B cell (primary cell): Measurements from ENCODE around the gene POLD4. TPM values are rescaled to one million over a fixed set of nuclear protein-coding genes. Genes with fewer than 3 reads are reported as not detected.

ENCODE experiments used
- ATAC-seq: fragments of 200-7000 bp; cut with Tn5 transposase; one replicate; pipeline ENCODE4 v1.10.0; 2021; ENCODE audit warnings: low read depth, mild to moderate bottlenecking, moderate number of reproducible peaks, moderate library complexity
- CTCF ChIA-PET: fragments of 350-600 bp; sonication (Branson Sonifier 250); formaldehyde crosslinking; loops from one replicate; lab custom pipeline; 2021; ENCODE audit warnings: antibody characterized with exemption, inconsistent platforms; lab: Charles Lee
- POLR2A ChIA-PET: fragments of 350-600 bp; sonication (Branson Sonifier 250); formaldehyde crosslinking; loops from one replicate; lab custom pipeline; 2021; ENCODE audit warnings: antibody characterized with exemption; lab: Charles Lee
- DNase-seq: peaks from one replicate; pipeline ENCODE4 v3.0.0; 2013
- H2AFZ ChIP-seq: 2 replicates; pipeline ENCODE4 v1.6.1; 2012; ENCODE audit warnings: mild to moderate bottlenecking, low read depth, low read length; ENCODE audit not compliant: insufficient read depth, poor library complexity, severe bottlenecking
- H3K27ac ChIP-seq, 2 donors: 1 replicate in 1 of 2; 2 replicates in 1 of 2; pipeline ENCODE4 v1.5.1; 2012 to 2013; ENCODE audit warnings: low read length in 2 of 2, mild to moderate bottlenecking in 2 of 2, moderate library complexity in 1 of 2
- H3K27me3 ChIP-seq, 4 experiments: fragments of 200-600 bp in 1 of 4; sonication (generic) in 1 of 4; replicated peaks in 1 of 4; 1 replicate in 2 of 4; 2 replicates in 2 of 4; pipeline versions ENCODE4 v1.6.1 to v1.7.0; 2013 to 2016; ENCODE audit warnings: low read length in 3 of 4, mild to moderate bottlenecking in 2 of 4, mixed read lengths in 1 of 4, moderate library complexity in 1 of 4; ENCODE audit not compliant: insufficient read depth in 4 of 4, control insufficient read depth in 3 of 4; ENCODE audit errors: control extremely low read depth in 1 of 4
- H3K36me3 ChIP-seq, 2 experiments: replicated peaks in 1 of 2; 1 replicate in 1 of 2; 2 replicates in 1 of 2; pipeline versions ENCODE4 v1.6.1 to v1.7.1; 2013; ENCODE audit warnings: low read length in 1 of 2; ENCODE audit not compliant: insufficient read depth in 2 of 2, control insufficient read depth in 1 of 2; ENCODE audit errors: control extremely low read depth in 1 of 2, extremely low read depth in 1 of 2
- H3K4me1 ChIP-seq, 2 donors: fragments of 200-600 bp in 1 of 2; sonication (generic) in 1 of 2; 1 replicate in 1 of 2; 2 replicates in 1 of 2; pipeline versions ENCODE4 v1.5.1 to v1.6.1; 2013 to 2017; ENCODE audit warnings: low read length in 2 of 2; ENCODE audit not compliant: control insufficient read depth in 2 of 2, insufficient read depth in 2 of 2
- H3K4me2 ChIP-seq: replicated peaks from 2 replicates; pipeline ENCODE3; 2012; ENCODE audit warnings: mild to moderate bottlenecking, low read depth, low read length; ENCODE audit not compliant: poor library complexity, severe bottlenecking
- H3K4me3 ChIP-seq, 5 experiments: fragments of 200-600 bp in 1 of 5; sonication (generic) in 1 of 5; 1 replicate in 3 of 5; 2 replicates in 2 of 5; pipeline versions ENCODE4 v1.5.1 to v1.7.0; 2011 to 2016; ENCODE audit warnings: low read length in 4 of 5, mild to moderate bottlenecking in 4 of 5, low read depth in 2 of 5, control low read depth in 1 of 5, moderate library complexity in 1 of 5; ENCODE audit not compliant: insufficient read depth in 1 of 5; ENCODE audit errors: control extremely low read depth in 1 of 5, extremely low read depth in 1 of 5
- H3K79me2 ChIP-seq: fragments of 200-600 bp; sonication (generic); one replicate; pipeline ENCODE4 v1.6.0; 2016; ENCODE audit warnings: low read length; ENCODE audit not compliant: control insufficient read depth, insufficient read depth
- H3K9ac ChIP-seq: fragments of 200-600 bp; sonication (generic); 2 replicates; pipeline ENCODE4 v1.6.1; 2017; ENCODE audit warnings: mild to moderate bottlenecking, low read length, moderate library complexity
- H3K9me3 ChIP-seq, 3 donors: one replicate each; pipeline versions ENCODE4 v1.6.1 to v1.7.1; 2013; ENCODE audit warnings: low read length in 2 of 3; ENCODE audit not compliant: control insufficient read depth in 2 of 3, insufficient read depth in 1 of 3; ENCODE audit errors: control extremely low read depth in 1 of 3
- H4K20me1 ChIP-seq: 2 replicates; pipeline ENCODE4 v1.6.0; 2012; ENCODE audit warnings: mild to moderate bottlenecking, low read length; ENCODE audit not compliant: insufficient read depth, control insufficient read depth, poor library complexity, severe bottlenecking
- H3K27ac Mint-ChIP-seq: one replicate; pipeline ENCODE4 v1.8.0; 2021; ENCODE audit warnings: mixed read lengths
- H3K27me3 Mint-ChIP-seq: one replicate; pipeline ENCODE4 v1.8.0; 2021; ENCODE audit warnings: mixed read lengths
- H3K4me1 Mint-ChIP-seq: one replicate; pipeline ENCODE4 v1.8.0; 2021; ENCODE audit warnings: mixed read lengths
- H3K4me3 Mint-ChIP-seq: one replicate; pipeline ENCODE4 v1.8.0; 2021; ENCODE audit warnings: mixed read lengths
- H3K9me3 Mint-ChIP-seq: one replicate; pipeline ENCODE4 v1.8.0; 2022; ENCODE audit warnings: mixed read lengths; ENCODE audit not compliant: insufficient read depth
- EZH2 ChIP-seq: IDR thresholded peaks from 2 replicates; pipeline ENCODE4 v1.6.1; 2012; ENCODE audit warnings: borderline replicate concordance, low read depth, mild to moderate bottlenecking, moderate library complexity, low read length; ENCODE audit not compliant: insufficient read depth, poor library complexity, severe bottlenecking
- WGBS: methylation state at CpG from one replicate; pipeline ENCODE4 v1.1.5; 2013; ENCODE audit warnings: missing lambda C conversion rate; ENCODE audit not compliant: insufficient coverage; 5-methylcytosine and 5-hydroxymethylcytosine counted together
- intact Hi-C: fragments of 100-400 bp; cut with micrococcal nuclease; formaldehyde crosslinking; loops from one replicate; pipeline ENCODE4 v1.10.0; 2022
- polyA plus RNA-seq: library from polyadenylated mRNA; depleted of rRNA; stranded (reverse); fragments of >200 nt; gene quantifications from 2 replicates; pipeline ENCODE4 v1.2.3, GENCODE V29; 2012
- total RNA-seq, 2 donors: library from RNA; stranded (reverse); fragments of 120-200 nt in 1 of 2; gene quantifications; 1 replicate in 1 of 2; 2 replicates in 1 of 2; pipeline versions ENCODE4 v1.2.3 to v1.2.4, GENCODE V29; 2013 to 2022
- TF ChIP-seq, protein P1 (sequence below): fragments of 200-600 bp; IDR thresholded peaks from one replicate; pipeline ENCODE4 v1.8.0; 2022; ENCODE audit warnings: antibody characterized with exemption, mild to moderate bottlenecking

The POLD4 gene
- total and polyA plus RNA-seq, 2 donors (not counting 1 experiment from before 2014, with no cell fraction given): 210 to 559 TPM

DNA sequence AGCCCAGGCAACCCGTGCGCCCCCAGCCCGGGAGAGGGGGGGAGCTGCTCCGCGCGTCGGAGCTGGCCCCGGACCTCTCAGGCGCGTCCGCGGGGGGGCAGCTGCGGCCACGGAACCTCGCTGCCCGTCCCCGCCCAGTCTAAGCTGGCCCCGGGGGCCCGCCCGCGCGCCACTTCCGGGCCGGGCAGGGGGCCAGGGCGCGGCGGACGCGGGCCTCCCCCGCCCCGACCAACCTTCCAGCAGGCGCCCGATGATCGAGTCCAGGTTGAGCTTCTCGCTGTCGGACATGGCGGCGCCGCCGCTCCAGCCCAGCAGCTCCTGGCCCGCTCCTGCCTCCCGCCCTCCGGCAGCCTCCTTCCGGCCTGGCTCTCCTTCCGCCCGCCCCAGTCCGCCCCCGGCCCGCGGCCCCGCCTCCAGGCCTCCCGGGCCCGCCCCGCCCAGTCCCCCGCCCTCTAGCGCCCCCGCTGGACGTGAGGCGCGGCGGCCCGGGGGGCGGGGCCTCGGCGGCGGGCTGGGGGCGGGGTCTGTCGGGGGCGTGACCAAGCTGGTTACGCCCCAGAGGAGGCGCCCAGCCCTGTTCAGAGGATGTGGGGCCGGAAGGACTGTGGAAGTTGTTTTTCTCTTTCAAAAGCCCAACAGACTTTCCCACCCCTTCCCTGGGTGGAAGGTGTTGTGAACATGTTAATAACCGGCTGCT lies 48.3 kb upstream of the POLD4 start, which contains the start of gene PPP1CA:
PPP1CA (minus strand) TSS at position 364 of the 697 bp plus-strand sequence; CDS start at position 288, 76 bp downstream.
- Histone ChIP-seq H3K4me3 (peak within 1 kb of the TSS; percentile 65 to 92 (median 85)), H3K9ac (peak within 1 kb of the TSS; percentile 89), H3K4me1 (peaks cover 57 to 79% of the 10 kb centered on the region in 2 donors), H3K27ac (peak within 1 kb of the TSS; percentile 70 to 83), H4K20me1 (peaks cover 77% of the 10 kb centered on the region), H3K36me3 (peaks cover 2 to 58% of the 10 kb centered on the region in 2 experiments), H3K79me2 (peaks cover 86% of the 10 kb centered on the region), H3K9me3 (peaks cover 0 to 2% (median 0%) of the 10 kb centered on the region in 3 donors), H3K4me2 (peak within 1 kb of the TSS; percentile 97), H3K27me3 (no peaks in the 10 kb centered on the region), H2AFZ (peak within 1 kb of the TSS; percentile 73)
- peak; percentile 72 for ATAC-seq
- Mint-ChIP-seq H3K4me3 (peak within 1 kb of the TSS; percentile 87), H3K27me3 (no peaks in the 10 kb centered on the region), H3K27ac (peak within 1 kb of the TSS; percentile 95), H3K4me1 (peaks cover 67% of the 10 kb centered on the region), H3K9me3 (no peaks in the 10 kb centered on the region)
- CTCF ChIA-PET: interaction anchor here (0.6 to 5.7 kb wide), 36 partner anchors 10 to 306 kb away, joined by 3 to 121 read pairs (median 6); partner anchors contain the start of genes AIP, CDK2AP2, NUDT8 and PITPNM1
- under 1% methylated on average over 57 of the region's 73 CpGs for WGBS
- peak; percentile 93 for DNase-seq
- intact Hi-C loops: loop anchor here (1.0 to 10.0 kb wide), 6 partner anchors 10 to 205 kb away; partner anchors contain the start of genes GSTP1, NDUFV1, RAD9A and TMEM134
- POLR2A ChIA-PET: interaction anchor here (0.8 to 6.8 kb wide), 30 partner anchors 8 to 229 kb away, joined by 3 to 195 read pairs (median 6); partner anchors contain the start of genes AIP, CARNS1, CDK2AP2 and CLCF1
- no peak for TF ChIP-seq EZH2
- TF ChIP-seq, protein P1, sequence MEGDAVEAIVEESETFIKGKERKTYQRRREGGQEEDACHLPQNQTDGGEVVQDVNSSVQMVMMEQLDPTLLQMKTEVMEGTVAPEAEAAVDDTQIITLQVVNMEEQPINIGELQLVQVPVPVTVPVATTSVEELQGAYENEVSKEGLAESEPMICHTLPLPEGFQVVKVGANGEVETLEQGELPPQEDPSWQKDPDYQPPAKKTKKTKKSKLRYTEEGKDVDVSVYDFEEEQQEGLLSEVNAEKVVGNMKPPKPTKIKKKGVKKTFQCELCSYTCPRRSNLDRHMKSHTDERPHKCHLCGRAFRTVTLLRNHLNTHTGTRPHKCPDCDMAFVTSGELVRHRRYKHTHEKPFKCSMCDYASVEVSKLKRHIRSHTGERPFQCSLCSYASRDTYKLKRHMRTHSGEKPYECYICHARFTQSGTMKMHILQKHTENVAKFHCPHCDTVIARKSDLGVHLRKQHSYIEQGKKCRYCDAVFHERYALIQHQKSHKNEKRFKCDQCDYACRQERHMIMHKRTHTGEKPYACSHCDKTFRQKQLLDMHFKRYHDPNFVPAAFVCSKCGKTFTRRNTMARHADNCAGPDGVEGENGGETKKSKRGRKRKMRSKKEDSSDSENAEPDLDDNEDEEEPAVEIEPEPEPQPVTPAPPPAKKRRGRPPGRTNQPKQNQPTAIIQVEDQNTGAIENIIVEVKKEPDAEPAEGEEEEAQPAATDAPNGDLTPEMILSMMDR: peak; percentile 70
